ENCODE measurements around the gene DHRS1.
"Not testable (repeated sequence)": the region's sequence is repeated elsewhere in the genome, so short reads cannot be mapped to it uniquely, and the experiment has no call there.

DHRS1 gene

GRCh38 chr14:24332268-24332993, 32.9 kb upstream of the DHRS1 start:
- peak; percentile 82 for TF ChIP-seq CTCF (IDR thresholded peaks at IDR 0.05; ENCODE audit: borderline replicate concordance, insufficient read depth, low read depth, low read length)
- H3K4me3 ChIP-seq (ENCODE audit: low read depth, low read length), result no peak overlapping the region

- no peak for TF ChIP-seq CTCF (IDR thresholded peaks at IDR 0.05; ENCODE audit: borderline replicate concordance, insufficient read depth, low read depth, low read length)
- no peak overlapping the region for H3K4me3 ChIP-seq (ENCODE audit: low read depth, low read length)
These were observed 32.2 kb upstream of the DHRS1 start for GRCh38 chr14:24331731-24332267.

GRCh38 chr14:24330973-24331674, 31.5 kb upstream of the DHRS1 start:
- no peak overlapping the region for H3K4me3 ChIP-seq (ENCODE audit: low read depth, low read length)
- no peak for TF ChIP-seq CTCF (IDR thresholded peaks at IDR 0.05; ENCODE audit: borderline replicate concordance, insufficient read depth, low read depth, low read length)

GRCh38 chr14:24329736-24330135, 30.2 kb upstream of the DHRS1 start:
- no peak overlapping the region for H3K4me3 ChIP-seq (ENCODE audit: low read depth, low read length)
- TF ChIP-seq CTCF (IDR thresholded peaks at IDR 0.05; ENCODE audit: borderline replicate concordance, insufficient read depth, low read depth, low read length), result no peak

- TF ChIP-seq CTCF (IDR thresholded peaks at IDR 0.05; ENCODE audit: borderline replicate concordance, insufficient read depth, low read depth, low read length), result no peak
- H3K4me3 ChIP-seq (ENCODE audit: low read depth, low read length), result no peak overlapping the region
These were observed 29.6 kb upstream of the DHRS1 start for GRCh38 chr14:24329073-24329663.

- TF ChIP-seq CTCF (IDR thresholded peaks at IDR 0.05; ENCODE audit: borderline replicate concordance, insufficient read depth, low read depth, low read length), result peak; percentile 38; the same call in 1 of the 2 replicates
- H3K4me3 ChIP-seq (ENCODE audit: low read depth, low read length), result not testable (repeated sequence)
These were observed 28.3 kb upstream of the DHRS1 start for GRCh38 chr14:24327914-24328313.

Data from GM12875 (cell line).